GM19455 (cell line): Measurements from ENCODE around the gene FREM2.

Experiments
- ATAC-seq: cut with Tn5 transposase; IDR thresholded peaks from one replicate; pipeline ENCODE4 v1.9.1; 2021; ENCODE audit not compliant: unreplicated experiment

FREM2 gene

GRCh38 chr13:38685974-38686576 lies 802 bp upstream of the FREM2 start:
- no peak for ATAC-seq

- no peak for ATAC-seq
These were observed 661 bp downstream of the FREM2 start for GRCh38 chr13:38687246-38688229.

GRCh38 chr13:38688674-38689073 lies 1.8 kb downstream of the FREM2 start:
- ATAC-seq: no peak

- ATAC-seq: no peak
These were observed 3.4 kb downstream of the FREM2 start for GRCh38 chr13:38690231-38690630.

GRCh38 chr13:38693168-38693567 lies 6.3 kb downstream of the FREM2 start:
- no peak for ATAC-seq

GRCh38 chr13:38693641-38694040 lies 6.8 kb downstream of the FREM2 start:
- ATAC-seq: no peak

GRCh38 chr13:38697197-38697596 lies 10.3 kb downstream of the FREM2 start:
- no peak for ATAC-seq

- no peak for ATAC-seq
These were observed 10.9 kb downstream of the FREM2 start for GRCh38 chr13:38697628-38698333.

GRCh38 chr13:38700051-38700450 lies 13.2 kb downstream of the FREM2 start:
- ATAC-seq: no peak

GRCh38 chr13:38702669-38703068 lies 15.8 kb downstream of the FREM2 start:
- ATAC-seq: no peak

GRCh38 chr13:38703255-38703654 lies 16.4 kb downstream of the FREM2 start:
- ATAC-seq: no peak

GRCh38 chr13:38705365-38705764 lies 18.5 kb downstream of the FREM2 start:
- no peak for ATAC-seq

GRCh38 chr13:38707460-38707859 lies 20.6 kb downstream of the FREM2 start:
- ATAC-seq: no peak

- ATAC-seq: no peak
These were observed 26.2 kb downstream of the FREM2 start for GRCh38 chr13:38713046-38713445.

- ATAC-seq: no peak
These were observed 31.5 kb downstream of the FREM2 start for GRCh38 chr13:38718374-38718773.

- ATAC-seq: no peak
These were observed 43.5 kb downstream of the FREM2 start for GRCh38 chr13:38730332-38730731.

- ATAC-seq: no peak
These were observed 46.3 kb downstream of the FREM2 start for GRCh38 chr13:38733146-38733545.

GRCh38 chr13:38735665-38736440 lies 49.0 kb downstream of the FREM2 start:
- no peak for ATAC-seq

GRCh38 chr13:38743466-38743865 lies 56.6 kb downstream of the FREM2 start:
- no peak for ATAC-seq

- no peak for ATAC-seq
These were observed 65.8 kb downstream of the FREM2 start for GRCh38 chr13:38752686-38753085.

GRCh38 chr13:38753878-38754277 lies 67.0 kb downstream of the FREM2 start:
- no peak for ATAC-seq
